ENCODE data around the gene CERS4. TPM values are rescaled to one million over a fixed set of nuclear protein-coding genes. Genes with fewer than 3 reads are reported as not detected.

CERS4 gene
- total RNA-seq, 4 donors from 2014 or later: 18.4 to 34.1 (median 26.6) TPM

DNA sequence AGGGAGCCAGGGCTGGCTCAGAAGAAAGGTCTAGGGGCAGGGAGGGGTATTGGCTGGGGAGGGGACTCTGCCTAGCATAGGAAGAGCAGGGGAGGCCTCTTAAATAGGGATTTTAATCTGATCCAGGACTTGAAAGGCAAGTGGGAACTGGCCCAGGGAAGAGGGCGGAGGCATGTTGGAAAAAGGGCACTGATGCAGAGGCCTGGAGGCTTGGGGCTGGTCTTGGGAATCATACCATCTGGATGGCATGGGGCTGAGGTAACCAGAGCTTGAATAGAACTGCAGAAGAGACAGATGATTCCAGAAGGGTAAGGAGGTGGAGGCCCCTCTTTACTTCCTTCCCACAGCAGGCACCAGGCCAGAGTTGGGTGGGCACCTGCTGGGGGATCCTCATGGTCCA is 29.1 kb downstream of the CERS4 start:
- no peak for DNase-seq (ENCODE audit: low spot score)
- no peak for ATAC-seq (ENCODE audit: low FRiP score)
- TF ChIP-seq, protein P1, sequence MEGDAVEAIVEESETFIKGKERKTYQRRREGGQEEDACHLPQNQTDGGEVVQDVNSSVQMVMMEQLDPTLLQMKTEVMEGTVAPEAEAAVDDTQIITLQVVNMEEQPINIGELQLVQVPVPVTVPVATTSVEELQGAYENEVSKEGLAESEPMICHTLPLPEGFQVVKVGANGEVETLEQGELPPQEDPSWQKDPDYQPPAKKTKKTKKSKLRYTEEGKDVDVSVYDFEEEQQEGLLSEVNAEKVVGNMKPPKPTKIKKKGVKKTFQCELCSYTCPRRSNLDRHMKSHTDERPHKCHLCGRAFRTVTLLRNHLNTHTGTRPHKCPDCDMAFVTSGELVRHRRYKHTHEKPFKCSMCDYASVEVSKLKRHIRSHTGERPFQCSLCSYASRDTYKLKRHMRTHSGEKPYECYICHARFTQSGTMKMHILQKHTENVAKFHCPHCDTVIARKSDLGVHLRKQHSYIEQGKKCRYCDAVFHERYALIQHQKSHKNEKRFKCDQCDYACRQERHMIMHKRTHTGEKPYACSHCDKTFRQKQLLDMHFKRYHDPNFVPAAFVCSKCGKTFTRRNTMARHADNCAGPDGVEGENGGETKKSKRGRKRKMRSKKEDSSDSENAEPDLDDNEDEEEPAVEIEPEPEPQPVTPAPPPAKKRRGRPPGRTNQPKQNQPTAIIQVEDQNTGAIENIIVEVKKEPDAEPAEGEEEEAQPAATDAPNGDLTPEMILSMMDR (IDR thresholded peaks at IDR 0.05): no peak

DNA sequence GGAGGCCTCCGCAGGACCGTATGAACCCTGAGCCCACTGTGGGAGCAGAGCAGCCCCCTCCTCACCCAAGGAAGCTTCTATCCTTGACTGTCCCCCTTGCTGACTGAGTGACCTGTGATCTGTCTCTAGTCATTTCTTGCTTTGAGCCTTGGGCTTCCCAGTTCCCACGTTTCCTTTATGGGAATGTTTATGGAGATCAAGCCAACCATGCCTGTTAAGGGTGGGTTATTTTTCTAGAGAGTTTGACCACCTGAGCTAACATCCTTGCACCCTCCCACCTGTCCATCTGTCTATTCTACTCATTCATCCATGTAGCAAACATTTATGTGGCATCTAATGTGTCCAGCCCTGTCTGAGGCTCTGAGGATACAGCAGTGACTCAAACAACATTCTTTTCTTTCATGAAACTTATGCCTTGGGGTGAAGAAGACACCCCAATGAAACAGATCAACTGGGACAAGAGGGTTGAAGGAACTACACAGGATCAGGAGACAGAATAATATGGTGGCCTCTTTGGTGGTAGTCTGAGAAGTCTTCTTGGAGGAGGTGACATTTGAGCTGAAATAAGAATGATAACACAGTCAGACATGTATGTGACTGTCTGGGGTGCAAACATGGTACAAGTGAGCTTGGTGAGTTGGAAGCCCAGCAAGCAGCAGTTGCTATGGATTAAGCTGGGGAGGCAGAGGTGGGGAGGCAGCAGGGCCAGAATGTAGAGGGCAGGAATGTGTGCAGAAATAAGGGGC is 30.5 kb downstream of the CERS4 start:
- no peak for DNase-seq (ENCODE audit: low spot score)
- ATAC-seq (ENCODE audit: low FRiP score): no peak
- TF ChIP-seq, protein P1 (IDR thresholded peaks at IDR 0.05): no peak

DNA sequence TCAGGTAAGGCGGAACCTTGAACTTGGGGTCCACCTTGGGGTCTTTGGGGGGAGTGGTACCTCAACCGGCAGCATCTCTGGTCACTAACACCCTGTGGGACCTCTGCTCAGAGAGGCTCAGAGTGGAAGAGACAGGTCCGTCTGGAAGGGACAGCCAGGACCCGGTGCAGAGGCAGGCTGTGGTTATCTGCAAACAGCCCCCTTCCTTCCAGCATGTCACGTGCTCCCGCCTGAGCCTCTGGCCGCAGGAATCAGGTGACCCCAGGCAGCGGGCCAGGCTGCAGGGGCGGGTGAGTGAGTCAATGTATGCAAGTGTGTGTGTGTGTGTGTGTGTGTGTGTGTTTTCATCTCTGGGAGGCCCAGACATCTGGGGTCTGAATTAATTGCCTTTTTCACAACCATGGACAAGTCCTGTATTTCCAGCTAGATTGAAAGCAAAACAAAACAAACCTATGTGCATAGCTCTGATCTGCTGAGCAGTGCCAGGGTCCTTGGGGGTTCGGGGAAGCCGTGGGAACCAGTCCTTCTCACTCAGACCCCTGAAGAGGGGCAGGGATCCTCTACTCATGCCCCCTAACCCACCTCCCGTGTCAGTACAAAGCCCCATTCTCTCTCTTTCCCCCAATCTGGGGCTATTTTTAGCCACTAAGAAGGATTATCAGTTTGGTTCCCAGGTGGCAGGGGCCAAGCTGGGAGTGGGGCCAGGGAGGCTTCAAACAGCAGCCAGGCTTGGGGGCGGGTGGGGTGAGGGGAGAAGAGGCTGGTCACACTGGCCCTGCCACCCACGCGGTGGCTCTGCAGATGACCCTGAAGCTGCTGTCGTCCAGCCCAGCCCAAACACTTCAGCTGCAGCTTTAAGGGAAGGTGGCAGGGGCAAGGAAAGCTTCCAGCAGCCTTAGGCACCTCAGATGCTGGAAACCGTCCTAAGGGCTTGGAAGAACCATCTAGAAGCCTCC is 31.4 kb downstream of the CERS4 start:
- ATAC-seq (ENCODE audit: low FRiP score) (peak; percentile 81), DNase-seq (ENCODE audit: low spot score) (peak; percentile 82)
- TF ChIP-seq, protein P1 (IDR thresholded peaks at IDR 0.05): no peak

DNA sequence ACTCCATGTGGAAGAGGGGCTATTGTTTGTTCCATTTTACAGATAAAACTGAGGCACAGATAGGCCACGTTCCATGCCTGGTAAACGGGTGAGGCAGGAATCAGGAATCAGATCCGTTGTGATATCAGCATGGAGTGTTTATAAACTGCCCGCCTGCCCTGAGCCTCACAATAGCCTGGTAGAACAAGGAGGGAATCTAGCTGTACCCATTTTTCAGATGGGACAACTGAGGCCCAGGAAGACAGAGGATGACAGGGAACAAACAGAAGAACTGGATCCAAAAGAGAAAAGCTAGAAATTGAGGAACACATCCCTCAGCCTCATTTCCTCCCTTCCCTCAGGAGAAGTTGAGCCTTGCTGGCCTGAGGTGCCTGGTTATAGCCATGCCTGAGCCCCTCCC is 32.5 kb downstream of the CERS4 start:
- DNase-seq (ENCODE audit: low spot score) (no peak), ATAC-seq (ENCODE audit: low FRiP score) (no peak)
- TF ChIP-seq, protein P1 (IDR thresholded peaks at IDR 0.05): no peak

DNA sequence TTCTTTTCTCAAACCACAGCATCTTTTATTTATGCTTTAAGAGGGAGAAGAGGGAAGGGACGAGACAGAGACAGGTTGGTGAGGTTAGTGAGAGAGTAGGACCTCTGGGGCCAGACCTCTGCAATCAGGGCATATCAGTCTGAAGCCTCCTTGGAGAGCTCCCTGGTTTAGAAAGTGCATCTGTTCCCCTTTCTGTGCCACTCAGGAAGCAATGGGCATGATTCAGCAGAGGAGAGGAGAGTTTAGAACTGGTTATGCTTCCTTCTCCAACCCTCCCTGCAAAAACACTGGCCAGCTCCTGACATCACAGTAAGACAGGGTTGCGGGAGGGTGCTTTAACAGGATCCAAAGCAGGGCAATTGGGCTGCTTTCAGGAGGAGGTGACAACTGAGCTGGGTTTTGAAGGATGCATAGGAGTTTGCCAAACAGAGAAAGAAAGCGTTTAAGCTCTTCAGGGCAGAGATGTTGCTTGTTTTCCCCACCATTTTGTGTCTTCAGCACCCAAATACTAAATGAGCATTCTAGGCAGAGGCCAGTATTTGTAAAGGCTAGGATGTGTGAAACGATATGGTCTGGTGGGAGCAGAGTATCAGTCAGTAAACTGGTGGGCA is 33.1 kb downstream of the CERS4 start:
- DNase-seq (ENCODE audit: low spot score) (no peak), ATAC-seq (ENCODE audit: low FRiP score) (no peak)
- TF ChIP-seq, protein P1 (IDR thresholded peaks at IDR 0.05): no peak

DNA sequence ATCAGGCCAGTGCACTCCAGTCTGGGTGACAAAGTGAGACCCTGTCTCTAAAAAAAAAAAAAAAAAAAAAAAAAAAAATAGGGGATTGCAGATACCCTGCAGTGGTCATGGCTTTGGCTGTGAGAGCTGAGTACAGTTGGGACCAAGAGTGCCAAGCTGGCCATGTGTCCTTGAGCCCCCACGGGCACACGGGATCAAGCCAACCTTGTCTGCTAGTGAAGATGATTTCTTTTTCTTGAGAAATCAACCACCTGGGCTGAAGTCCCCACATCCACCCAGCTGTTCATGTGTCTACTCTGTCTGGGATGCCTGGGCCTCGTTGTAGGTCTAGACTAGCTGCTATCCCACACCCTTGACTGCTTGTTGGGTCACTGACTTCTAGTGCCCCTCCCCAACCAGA is 34.0 kb downstream of the CERS4 start:
- ATAC-seq (ENCODE audit: low FRiP score) (no peak), DNase-seq (ENCODE audit: low spot score) (no peak)
- TF ChIP-seq, protein P1 (IDR thresholded peaks at IDR 0.05): no peak
